GM19025 (cell line): ENCODE data around the gene ASAP3.

Experiments used
- ATAC-seq: cut with Tn5 transposase; IDR thresholded peaks from one replicate; pipeline ENCODE4 v1.9.1; 2021; ENCODE audit warnings: mild to moderate bottlenecking, low read depth, moderate library complexity; ENCODE audit not compliant: unreplicated experiment

ASAP3 gene

GRCh38 chr1:23452011-23452411 is 32.0 kb downstream of the ASAP3 start:
- no peak for ATAC-seq

GRCh38 chr1:23451441-23451840 is 32.5 kb downstream of the ASAP3 start:
- ATAC-seq = no peak

- no peak for ATAC-seq
These were observed 33.1 kb downstream of the ASAP3 start for GRCh38 chr1:23450894-23451293.

GRCh38 chr1:23449958-23450357 is 34.0 kb downstream of the ASAP3 start:
- ATAC-seq = no peak

GRCh38 chr1:23449306-23449705 is 34.7 kb downstream of the ASAP3 start:
- no peak for ATAC-seq

GRCh38 chr1:23448846-23449245 is 35.1 kb downstream of the ASAP3 start:
- ATAC-seq = no peak

- no peak for ATAC-seq
These were observed 37.2 kb downstream of the ASAP3 start for GRCh38 chr1:23446661-23447310.

GRCh38 chr1:23444596-23445390 is 39.2 kb downstream of the ASAP3 start:
- no peak for ATAC-seq

GRCh38 chr1:23444104-23444533 is 39.9 kb downstream of the ASAP3 start:
- ATAC-seq = no peak

GRCh38 chr1:23442751-23443150 is 41.2 kb downstream of the ASAP3 start:
- no peak for ATAC-seq

- no peak for ATAC-seq
These were observed 42.4 kb downstream of the ASAP3 start for GRCh38 chr1:23441446-23442148.

- ATAC-seq = no peak
These were observed 45.4 kb downstream of the ASAP3 start for GRCh38 chr1:23438545-23438944.

GRCh38 chr1:23437355-23437664 is 46.7 kb downstream of the ASAP3 start:
- no peak for ATAC-seq

- ATAC-seq = no peak
These were observed 47.2 kb downstream of the ASAP3 start for GRCh38 chr1:23436520-23437354.

GRCh38 chr1:23434260-23434775 is 49.7 kb downstream of the ASAP3 start:
- no peak for ATAC-seq

GRCh38 chr1:23433122-23433521 is 50.9 kb downstream of the ASAP3 start:
- no peak for ATAC-seq

- ATAC-seq = no peak
These were observed 52.5 kb downstream of the ASAP3 start for GRCh38 chr1:23431431-23431830.

GRCh38 chr1:23430803-23431202 is 53.2 kb downstream of the ASAP3 start:
- no peak for ATAC-seq

GRCh38 chr1:23428136-23428905 is 55.7 kb downstream of the ASAP3 start:
- no peak for ATAC-seq

- ATAC-seq = no peak
These were observed 56.4 kb downstream of the ASAP3 start for GRCh38 chr1:23427550-23427949.
